Cardiac muscle cell (in vitro differentiated cells and primary cell): ENCODE results near the gene ITGAV. TPM values are rescaled to one million over a fixed set of nuclear protein-coding genes. Genes with fewer than 3 reads are reported as not detected.

Source experiments
- DNase-seq, 2 donors: peaks; one replicate each; pipeline versions ENCODE4 v3.0.0 to v3.0.0-alpha.2; 2010 to 2017; ENCODE audit warnings: low read depth in 1 of 2, low spot score in 1 of 2
- H3K27ac ChIP-seq: fragments of 200-600 bp; sonication (generic); 2 replicates; pipeline ENCODE4 v1.5.1; 2016
- H3K27me3 ChIP-seq: fragments of 200-600 bp; sonication (generic); 2 replicates; pipeline ENCODE4 v1.6.0; 2016; ENCODE audit warnings: control low read depth
- H3K36me3 ChIP-seq: fragments of 200-600 bp; sonication (generic); 2 replicates; pipeline ENCODE4 v1.5.1; 2016; ENCODE audit warnings: control low read depth
- H3K4me1 ChIP-seq: fragments of 200-600 bp; sonication (generic); 2 replicates; pipeline ENCODE4 v1.8.1; 2017; ENCODE audit warnings: low read depth, mild to moderate bottlenecking, mixed run types
- H3K4me3 ChIP-seq: fragments of 200-600 bp; sonication (generic); 2 replicates; pipeline ENCODE4 v1.5.1; 2016; ENCODE audit warnings: mild to moderate bottlenecking
- H3K9me3 ChIP-seq: fragments of 200-600 bp; sonication (generic); 2 replicates; pipeline ENCODE4 v1.5.1; 2017; ENCODE audit warnings: low read depth, mild to moderate bottlenecking, control low read depth
- CTCF ChIP-seq: IDR thresholded peaks from 2 replicates; pipeline ENCODE4 v1.5.1; 2012; ENCODE audit warnings: low read depth, mild to moderate bottlenecking, low read length
- polyA plus RNA-seq: library from polyadenylated mRNA; unstranded; fragments of >200 nt; fragmentation: Nextera tagmentation; extraction: Ambion mirVana; gene quantifications from 2 replicates; pipeline ENCODE4 v1.2.1, GENCODE V29; 2016
- total RNA-seq: library from RNA; depleted of rRNA; stranded (reverse); fragments of >200 nt; gene quantifications from 2 replicates; pipeline ENCODE4 v1.2.3, GENCODE V29; 2016

Gene ITGAV
- total RNA-seq: 91.6 and 99.8 TPM in 2 replicates
- 39.4 and 44.4 TPM in 2 replicates for polyA plus RNA-seq

- H3K4me1 ChIP-seq: peaks cover 38% of the 10 kb centered on the region
- TF ChIP-seq CTCF: no peak
- no peaks in the 10 kb centered on the region for H3K36me3 ChIP-seq
- H3K27me3 ChIP-seq: no peaks in the 10 kb centered on the region
- DNase-seq: peak; percentile 95 to 96
- H3K4me3 ChIP-seq: peak within 1 kb of the TSS; percentile 95
- H3K27ac ChIP-seq: peak within 1 kb of the TSS; percentile 96
- H3K9me3 ChIP-seq: no peaks in the 10 kb centered on the region
These were observed at the start of gene ITGAV for GRCh38 chr2:186589612-186590349. Gene ITGAV, plus strand, starts transcription at chr2:186590056. Its CDS starts 283 bp downstream, at chr2:186590339.

- no peak for TF ChIP-seq CTCF
- Histone ChIP-seq H3K4me3 (no peak overlapping the region), H3K27ac (no peak overlapping the region), H3K27me3 (no peaks in the 10 kb centered on the region), H3K9me3 (no peaks in the 10 kb centered on the region), H3K4me1 (peaks cover 6% of the 10 kb centered on the region), H3K36me3 (no peaks in the 10 kb centered on the region)
- DNase-seq: no peak
These were observed 48.9 kb upstream of the ITGAV start for GRCh38 chr2:186540941-186541340.

- H3K4me3 ChIP-seq: no peak overlapping the region
- H3K27ac ChIP-seq: no peak overlapping the region
- no peak for DNase-seq
- H3K27me3 ChIP-seq: no peaks in the 10 kb centered on the region
- H3K36me3 ChIP-seq: no peaks in the 10 kb centered on the region
- no peak for TF ChIP-seq CTCF
- no peaks in the 10 kb centered on the region for H3K9me3 ChIP-seq
- peaks cover 6% of the 10 kb centered on the region for H3K4me1 ChIP-seq
These were observed 47.9 kb upstream of the ITGAV start for GRCh38 chr2:186542002-186542401.

GRCh38 chr2:186543561-186544131 lies 46.2 kb upstream of the ITGAV start:
- no peaks in the 10 kb centered on the region for H3K36me3 ChIP-seq
- H3K4me1 ChIP-seq: peaks cover 6% of the 10 kb centered on the region
- DNase-seq: peak in 1 of 2 donors; percentile 72
- H3K4me3 ChIP-seq: no peak overlapping the region
- H3K27me3 ChIP-seq: no peaks in the 10 kb centered on the region
- H3K27ac ChIP-seq: peak overlapping the region; percentile 7
- no peak for TF ChIP-seq CTCF
- no peaks in the 10 kb centered on the region for H3K9me3 ChIP-seq

GRCh38 chr2:186544255-186544675 lies 45.6 kb upstream of the ITGAV start:
- H3K27ac ChIP-seq: peak overlapping the region; percentile 7
- no peaks in the 10 kb centered on the region for H3K36me3 ChIP-seq
- DNase-seq: peak; percentile 28 to 95
- TF ChIP-seq CTCF: no peak
- H3K27me3 ChIP-seq: no peaks in the 10 kb centered on the region
- no peaks in the 10 kb centered on the region for H3K9me3 ChIP-seq
- H3K4me1 ChIP-seq: peaks cover 6% of the 10 kb centered on the region
- no peak overlapping the region for H3K4me3 ChIP-seq
